Neural cell (in vitro differentiated cells): Measurements from ENCODE around the gene MGAT5. TPM values are rescaled to one million over a fixed set of nuclear protein-coding genes. Genes with fewer than 3 reads are reported as not detected.

Source experiments
- H2AFZ ChIP-seq: fragments of 200-600, 300-800 bp; sonication (generic), shearing (Covaris generic); 2 replicates; pipeline ENCODE4 v1.6.0; 2014; ENCODE audit warnings: low read depth, mild to moderate bottlenecking, antibody characterized with exemption, low read length, moderate library complexity
- H3F3A ChIP-seq: fragments of 200-600 bp; shearing (Covaris generic); 2 replicates; pipeline ENCODE4 v1.6.1; 2016; ENCODE audit warnings: mild to moderate bottlenecking, moderate library complexity, mixed read lengths, antibody characterized with exemption, low read length; ENCODE audit not compliant: insufficient read depth, poor library complexity, severe bottlenecking
- H3K27ac ChIP-seq: fragments of 200-600, 300-800 bp; sonication (generic), shearing (Covaris generic); 2 replicates; pipeline ENCODE4 v1.5.1; 2014; ENCODE audit warnings: mild to moderate bottlenecking, low read length, moderate library complexity
- H3K27me3 ChIP-seq: fragments of 300-800, 200-600 bp; sonication (generic), shearing (Covaris generic); 2 replicates; pipeline ENCODE4 v1.6.0; 2014; ENCODE audit warnings: mild to moderate bottlenecking, low read depth, low read length, moderate library complexity; ENCODE audit not compliant: insufficient read depth
- H3K36me3 ChIP-seq: fragments of 300-800, 200-600 bp; sonication (generic), shearing (Covaris generic); 2 replicates; pipeline ENCODE4 v1.5.1; 2014; ENCODE audit warnings: mild to moderate bottlenecking, antibody characterized with exemption, low read length, moderate library complexity; ENCODE audit not compliant: insufficient read depth
- H3K4me2 ChIP-seq: fragments of 300-800, 200-600 bp; sonication (generic), shearing (Covaris generic); 2 replicates; pipeline ENCODE4 v1.6.0; 2014; ENCODE audit warnings: mild to moderate bottlenecking, low read length
- H3K4me3 ChIP-seq: fragments of 300-800, 200-600 bp; sonication (generic), shearing (Covaris generic); 2 replicates; pipeline ENCODE4 v1.5.1; 2014; ENCODE audit warnings: mild to moderate bottlenecking, low read length, moderate library complexity
- H3K79me2 ChIP-seq: fragments of 200-600 bp; shearing (Covaris generic); replicated peaks from 2 replicates; pipeline ENCODE4 v1.6.0; 2014; ENCODE audit warnings: mild to moderate bottlenecking, low read length, moderate library complexity; ENCODE audit not compliant: insufficient read depth
- H3K9ac ChIP-seq: fragments of 300-800, 200-600 bp; sonication (generic), shearing (Covaris generic); 2 replicates; pipeline ENCODE4 v1.6.1; 2016; ENCODE audit warnings: mild to moderate bottlenecking, low read length, mixed read lengths
- H3K9me2 ChIP-seq: fragments of 200-600 bp; shearing (Covaris generic); 2 replicates; pipeline ENCODE4 v1.6.1; 2016; ENCODE audit warnings: mild to moderate bottlenecking, low read length, mixed read lengths; ENCODE audit not compliant: insufficient read depth
- H3K9me3 ChIP-seq: fragments of 200-600, 300-800 bp; sonication (generic), shearing (Covaris generic); 2 replicates; pipeline ENCODE4 v1.6.1; 2016; ENCODE audit warnings: mild to moderate bottlenecking, mixed run types, low read length, moderate library complexity, mixed read lengths
- H4K20me1 ChIP-seq: fragments of 200-600 bp; shearing (Covaris generic); 2 replicates; pipeline ENCODE4 v1.6.1; 2016; ENCODE audit warnings: mild to moderate bottlenecking, mixed run types; ENCODE audit not compliant: insufficient read depth
- EP300 ChIP-seq: fragments of 450-650 bp; conservative IDR thresholded peaks from 2 replicates; pipeline ENCODE4 v1.6.1; 2014; ENCODE audit warnings: antibody characterized with exemption, mild to moderate bottlenecking, moderate library complexity; ENCODE audit not compliant: poor library complexity, severe bottlenecking
- EZH2 ChIP-seq: fragments of 200-600, 300-800 bp; shearing (Covaris generic), sonication (generic); IDR thresholded peaks from 2 replicates; pipeline ENCODE4 v1.6.1; 2014; ENCODE audit warnings: antibody characterized with exemption, low read length, borderline replicate concordance, mild to moderate bottlenecking; ENCODE audit not compliant: insufficient read depth, poor library complexity, severe bottlenecking
- MXI1 ChIP-seq: fragments of 450-650 bp; conservative IDR thresholded peaks from 2 replicates; pipeline ENCODE4 v1.6.1; 2014; ENCODE audit warnings: antibody characterized with exemption, mild to moderate bottlenecking; ENCODE audit not compliant: poor library complexity, severe bottlenecking
- POLR2AphosphoS5 ChIP-seq: IDR thresholded peaks from 2 replicates; pipeline ENCODE4 v1.6.1; 2012
- RAD21 ChIP-seq: fragments of 450-650 bp; conservative IDR thresholded peaks from 2 replicates; pipeline ENCODE4 v1.6.1; 2014; ENCODE audit warnings: antibody characterized with exemption, mild to moderate bottlenecking, moderate library complexity
- SMC3 ChIP-seq: fragments of 450-650 bp; conservative IDR thresholded peaks from 2 replicates; pipeline ENCODE4 v1.6.1; 2014; ENCODE audit warnings: antibody characterized with exemption, mild to moderate bottlenecking, moderate library complexity; ENCODE audit not compliant: poor library complexity
- TAF1 ChIP-seq: IDR thresholded peaks from 2 replicates; pipeline ENCODE4 v1.6.1; 2012; ENCODE audit warnings: low read depth
- polyA plus RNA-seq: library from polyadenylated mRNA; depleted of rRNA; stranded (reverse); fragments of >200 nt; gene quantifications from 2 replicates; pipeline ENCODE4 v1.2.3, GENCODE V29; 2014
- TF ChIP-seq, protein P1 (sequence below): IDR thresholded peaks from 2 replicates; pipeline ENCODE4 v1.6.1; 2012; ENCODE audit warnings: borderline replicate concordance
- TF ChIP-seq, protein P2 (sequence below): fragments of 450-650 bp; IDR thresholded peaks from 2 replicates; pipeline ENCODE4 v1.5.1; 2014; ENCODE audit warnings: antibody characterized with exemption, mild to moderate bottlenecking, moderate library complexity; ENCODE audit not compliant: poor library complexity, severe bottlenecking

Gene MGAT5
- polyA plus RNA-seq, 1 donor from 2014 or later = 40.9 TPM

DNA sequence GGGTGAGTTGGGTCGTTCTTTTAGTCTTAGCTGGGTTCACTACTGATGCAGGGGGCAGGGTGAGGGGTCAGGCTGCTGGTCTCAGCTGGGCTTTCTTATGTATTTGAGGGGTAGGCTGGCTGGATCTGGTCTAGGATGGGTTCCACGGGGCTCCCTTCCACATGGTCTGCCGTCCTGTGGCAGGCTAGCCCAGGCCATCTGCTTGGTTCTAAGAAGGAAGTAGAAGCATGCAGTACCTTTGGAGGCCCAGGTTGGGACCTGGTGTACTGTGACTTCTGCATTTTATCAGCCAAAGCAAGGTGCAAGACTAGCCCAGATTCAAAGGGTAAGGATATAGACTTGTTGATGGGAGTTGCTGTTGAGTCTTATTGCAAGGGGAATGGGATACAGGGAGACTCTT is 35.5 kb upstream of the MGAT5 start:
- no peaks in the 10 kb centered on the region for H3K9me3 ChIP-seq
- no peak overlapping the region for H2AFZ ChIP-seq
- no peak overlapping the region for H3K27ac ChIP-seq
- H3K36me3 ChIP-seq = no peaks in the 10 kb centered on the region
- no peaks in the 10 kb centered on the region for H3K9me2 ChIP-seq
- H3F3A ChIP-seq = no peaks in the 10 kb centered on the region
- H3K27me3 ChIP-seq = no peaks in the 10 kb centered on the region
- no peak overlapping the region for H3K4me2 ChIP-seq
- no peaks in the 10 kb centered on the region for H4K20me1 ChIP-seq
- TF ChIP-seq RAD21 = no peak
- no peak for TF ChIP-seq POLR2AphosphoS5
- TF ChIP-seq MXI1 = no peak
- TF ChIP-seq, protein P1, sequence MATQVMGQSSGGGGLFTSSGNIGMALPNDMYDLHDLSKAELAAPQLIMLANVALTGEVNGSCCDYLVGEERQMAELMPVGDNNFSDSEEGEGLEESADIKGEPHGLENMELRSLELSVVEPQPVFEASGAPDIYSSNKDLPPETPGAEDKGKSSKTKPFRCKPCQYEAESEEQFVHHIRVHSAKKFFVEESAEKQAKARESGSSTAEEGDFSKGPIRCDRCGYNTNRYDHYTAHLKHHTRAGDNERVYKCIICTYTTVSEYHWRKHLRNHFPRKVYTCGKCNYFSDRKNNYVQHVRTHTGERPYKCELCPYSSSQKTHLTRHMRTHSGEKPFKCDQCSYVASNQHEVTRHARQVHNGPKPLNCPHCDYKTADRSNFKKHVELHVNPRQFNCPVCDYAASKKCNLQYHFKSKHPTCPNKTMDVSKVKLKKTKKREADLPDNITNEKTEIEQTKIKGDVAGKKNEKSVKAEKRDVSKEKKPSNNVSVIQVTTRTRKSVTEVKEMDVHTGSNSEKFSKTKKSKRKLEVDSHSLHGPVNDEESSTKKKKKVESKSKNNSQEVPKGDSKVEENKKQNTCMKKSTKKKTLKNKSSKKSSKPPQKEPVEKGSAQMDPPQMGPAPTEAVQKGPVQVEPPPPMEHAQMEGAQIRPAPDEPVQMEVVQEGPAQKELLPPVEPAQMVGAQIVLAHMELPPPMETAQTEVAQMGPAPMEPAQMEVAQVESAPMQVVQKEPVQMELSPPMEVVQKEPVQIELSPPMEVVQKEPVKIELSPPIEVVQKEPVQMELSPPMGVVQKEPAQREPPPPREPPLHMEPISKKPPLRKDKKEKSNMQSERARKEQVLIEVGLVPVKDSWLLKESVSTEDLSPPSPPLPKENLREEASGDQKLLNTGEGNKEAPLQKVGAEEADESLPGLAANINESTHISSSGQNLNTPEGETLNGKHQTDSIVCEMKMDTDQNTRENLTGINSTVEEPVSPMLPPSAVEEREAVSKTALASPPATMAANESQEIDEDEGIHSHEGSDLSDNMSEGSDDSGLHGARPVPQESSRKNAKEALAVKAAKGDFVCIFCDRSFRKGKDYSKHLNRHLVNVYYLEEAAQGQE = no peak
- TF ChIP-seq, protein P2, sequence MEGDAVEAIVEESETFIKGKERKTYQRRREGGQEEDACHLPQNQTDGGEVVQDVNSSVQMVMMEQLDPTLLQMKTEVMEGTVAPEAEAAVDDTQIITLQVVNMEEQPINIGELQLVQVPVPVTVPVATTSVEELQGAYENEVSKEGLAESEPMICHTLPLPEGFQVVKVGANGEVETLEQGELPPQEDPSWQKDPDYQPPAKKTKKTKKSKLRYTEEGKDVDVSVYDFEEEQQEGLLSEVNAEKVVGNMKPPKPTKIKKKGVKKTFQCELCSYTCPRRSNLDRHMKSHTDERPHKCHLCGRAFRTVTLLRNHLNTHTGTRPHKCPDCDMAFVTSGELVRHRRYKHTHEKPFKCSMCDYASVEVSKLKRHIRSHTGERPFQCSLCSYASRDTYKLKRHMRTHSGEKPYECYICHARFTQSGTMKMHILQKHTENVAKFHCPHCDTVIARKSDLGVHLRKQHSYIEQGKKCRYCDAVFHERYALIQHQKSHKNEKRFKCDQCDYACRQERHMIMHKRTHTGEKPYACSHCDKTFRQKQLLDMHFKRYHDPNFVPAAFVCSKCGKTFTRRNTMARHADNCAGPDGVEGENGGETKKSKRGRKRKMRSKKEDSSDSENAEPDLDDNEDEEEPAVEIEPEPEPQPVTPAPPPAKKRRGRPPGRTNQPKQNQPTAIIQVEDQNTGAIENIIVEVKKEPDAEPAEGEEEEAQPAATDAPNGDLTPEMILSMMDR = no peak
- no peak for TF ChIP-seq TAF1
- TF ChIP-seq SMC3 = no peak
- no peak for TF ChIP-seq EZH2
- TF ChIP-seq EP300 = no peak
- no peaks in the 10 kb centered on the region for H3K79me2 ChIP-seq
- no peak overlapping the region for H3K9ac ChIP-seq
- no peak overlapping the region for H3K4me3 ChIP-seq

DNA sequence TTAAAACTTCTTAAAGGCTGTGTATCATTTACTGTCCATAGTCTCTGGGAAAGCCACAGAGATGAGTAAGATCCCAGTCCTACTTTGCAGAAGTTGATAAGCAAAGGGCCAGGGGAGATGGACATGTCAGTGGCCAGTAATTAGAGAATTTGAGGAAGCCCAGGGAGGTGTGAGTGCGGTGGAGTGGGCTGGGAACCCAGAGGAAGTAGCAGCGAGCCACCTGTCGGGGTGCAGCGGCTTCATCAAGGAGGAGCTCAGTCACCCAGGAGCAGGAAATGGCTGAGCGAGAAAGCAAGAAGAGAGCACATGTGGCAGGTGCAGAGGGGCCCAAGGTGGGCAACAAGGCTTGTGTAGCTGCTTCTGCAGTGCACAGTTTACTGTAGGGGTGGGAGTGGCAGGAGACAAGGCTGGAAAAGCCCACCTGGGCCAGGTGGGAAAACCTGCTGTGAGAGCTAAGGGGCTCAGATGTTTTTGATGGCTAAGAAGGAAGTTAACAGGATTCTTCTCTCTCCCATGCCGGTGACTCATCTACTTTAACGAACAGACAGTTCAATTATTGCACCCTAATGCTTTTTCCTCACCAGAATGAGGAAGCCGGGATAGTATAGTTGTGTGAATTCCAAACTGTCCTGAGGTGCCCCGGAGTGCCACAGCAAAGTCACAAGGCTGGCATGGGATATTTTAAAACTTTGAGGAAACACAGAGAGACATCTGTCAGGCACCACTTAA is 34.8 kb upstream of the MGAT5 start:
- no peak overlapping the region for H3K27ac ChIP-seq
- no peaks in the 10 kb centered on the region for H4K20me1 ChIP-seq
- no peak overlapping the region for H3K4me3 ChIP-seq
- H3K79me2 ChIP-seq = no peaks in the 10 kb centered on the region
- H3F3A ChIP-seq = no peaks in the 10 kb centered on the region
- no peak overlapping the region for H2AFZ ChIP-seq
- H3K27me3 ChIP-seq = no peaks in the 10 kb centered on the region
- no peaks in the 10 kb centered on the region for H3K36me3 ChIP-seq
- H3K9me3 ChIP-seq = no peaks in the 10 kb centered on the region
- no peak overlapping the region for H3K9ac ChIP-seq
- H3K4me2 ChIP-seq = no peak overlapping the region
- H3K9me2 ChIP-seq = no peaks in the 10 kb centered on the region
- no peak for TF ChIP-seq POLR2AphosphoS5
- no peak for TF ChIP-seq SMC3
- TF ChIP-seq, protein P2 = no peak
- TF ChIP-seq MXI1 = no peak
- no peak for TF ChIP-seq EZH2
- TF ChIP-seq, protein P1 = no peak
- no peak for TF ChIP-seq EP300
- TF ChIP-seq TAF1 = no peak
- no peak for TF ChIP-seq RAD21
